GM18858 (cell line): ENCODE data around the gene SLCO2B1.

Experiments
- ATAC-seq: cut with Tn5 transposase; IDR thresholded peaks from one replicate; pipeline ENCODE4 v1.9.1; 2021; ENCODE audit not compliant: unreplicated experiment

SLCO2B1 gene

GRCh38 chr11:75193271-75193670, 42.4 kb downstream of the SLCO2B1 start:
- ATAC-seq = no peak

DNA sequence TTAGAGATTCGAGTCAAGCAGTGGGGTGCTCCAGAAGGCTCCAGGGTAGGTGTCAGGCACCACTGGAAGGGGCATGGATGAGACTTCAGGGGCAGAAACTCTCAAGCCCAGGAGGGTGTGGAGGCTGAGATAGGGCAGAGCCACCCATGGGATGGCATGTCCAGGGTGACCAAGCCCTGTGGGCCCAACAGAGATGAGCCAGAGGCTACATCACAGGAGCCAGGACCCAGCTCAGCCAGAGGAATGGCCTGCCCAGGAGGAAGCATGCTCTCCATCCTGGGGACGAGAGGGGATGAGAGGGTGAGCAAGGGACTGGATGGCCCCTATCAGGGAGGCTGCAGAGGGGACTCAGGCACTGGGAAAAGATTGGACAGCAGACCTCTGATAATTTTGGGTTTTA, 42.8 kb downstream of the SLCO2B1 start:
- no peak for ATAC-seq

DNA sequence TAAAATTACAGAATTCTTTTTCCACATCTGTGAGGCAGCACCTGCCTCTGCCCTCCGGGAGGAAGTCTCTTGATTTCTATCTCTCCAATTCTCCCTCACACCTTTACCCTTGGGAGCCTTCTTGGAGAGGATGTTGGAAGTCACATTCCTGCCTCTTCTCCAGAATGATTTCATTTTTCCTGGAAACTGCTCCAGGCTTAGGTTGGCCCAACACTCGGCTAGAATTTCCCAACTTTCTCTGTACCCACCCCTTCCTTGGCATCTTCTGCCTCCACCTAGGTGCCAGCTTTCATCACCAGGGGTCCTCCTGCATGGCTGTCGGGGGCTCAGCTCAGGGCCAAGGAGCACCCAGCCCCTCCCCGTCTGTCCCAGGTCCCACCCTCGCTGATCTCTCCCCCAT, 43.2 kb downstream of the SLCO2B1 start:
- no peak for ATAC-seq

GRCh38 chr11:75195167-75195962, 44.5 kb downstream of the SLCO2B1 start:
- no peak for ATAC-seq

DNA sequence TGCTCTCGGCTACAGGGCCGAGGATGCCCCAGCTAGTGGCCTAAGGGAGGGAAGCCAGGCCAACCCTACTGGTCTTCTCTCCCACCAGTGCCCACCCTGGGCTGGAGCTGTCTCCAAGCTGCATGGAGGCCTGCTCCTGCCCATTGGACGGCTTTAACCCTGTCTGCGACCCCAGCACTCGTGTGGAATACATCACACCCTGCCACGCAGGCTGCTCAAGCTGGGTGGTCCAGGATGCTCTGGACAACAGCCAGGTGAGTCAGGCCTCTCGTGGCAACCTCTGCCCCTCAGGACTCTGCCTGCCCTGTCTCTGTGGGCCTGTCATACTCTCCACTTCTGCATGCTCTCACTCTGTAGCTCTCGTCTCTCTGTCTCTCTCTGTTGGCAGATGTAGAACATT, 45.5 kb downstream of the SLCO2B1 start:
- ATAC-seq = no peak

DNA sequence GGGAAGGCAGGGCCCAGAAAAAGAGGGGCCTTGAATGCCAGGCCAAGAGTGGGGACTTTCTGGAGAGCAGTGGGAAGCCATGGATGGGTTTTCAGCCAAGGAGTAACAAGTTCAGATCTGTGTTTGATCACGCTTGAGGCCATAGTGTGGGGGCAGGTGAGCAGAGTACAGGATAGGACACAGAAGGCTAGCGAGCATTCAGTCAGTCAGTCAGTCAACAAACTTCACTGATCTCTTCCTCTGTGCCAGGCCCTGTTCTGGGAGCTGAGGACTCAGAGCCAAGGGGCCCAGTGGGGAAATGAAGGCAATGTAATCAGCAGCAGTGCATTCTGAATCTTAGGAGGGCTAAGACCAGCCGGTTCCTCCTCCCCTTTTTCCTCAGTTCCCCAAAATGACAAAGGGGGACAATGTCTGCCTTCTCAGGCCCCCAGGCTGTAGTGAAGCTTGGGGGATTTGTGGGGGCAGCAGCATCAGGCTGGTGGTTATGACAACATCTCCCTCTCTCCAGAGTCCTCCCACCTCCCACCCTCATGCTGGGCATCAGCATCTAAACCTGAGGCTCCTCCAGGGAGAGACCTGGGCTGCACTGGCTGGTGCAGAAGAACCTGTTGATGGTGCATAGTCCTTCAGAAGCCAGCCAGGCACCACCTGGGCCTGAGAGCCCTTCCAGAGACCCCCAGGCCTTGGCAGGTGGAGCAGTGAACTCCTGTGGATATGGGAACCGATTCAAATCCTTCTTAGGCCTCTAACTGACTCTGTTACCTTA, 46.8 kb downstream of the SLCO2B1 start:
- ATAC-seq = no peak

DNA sequence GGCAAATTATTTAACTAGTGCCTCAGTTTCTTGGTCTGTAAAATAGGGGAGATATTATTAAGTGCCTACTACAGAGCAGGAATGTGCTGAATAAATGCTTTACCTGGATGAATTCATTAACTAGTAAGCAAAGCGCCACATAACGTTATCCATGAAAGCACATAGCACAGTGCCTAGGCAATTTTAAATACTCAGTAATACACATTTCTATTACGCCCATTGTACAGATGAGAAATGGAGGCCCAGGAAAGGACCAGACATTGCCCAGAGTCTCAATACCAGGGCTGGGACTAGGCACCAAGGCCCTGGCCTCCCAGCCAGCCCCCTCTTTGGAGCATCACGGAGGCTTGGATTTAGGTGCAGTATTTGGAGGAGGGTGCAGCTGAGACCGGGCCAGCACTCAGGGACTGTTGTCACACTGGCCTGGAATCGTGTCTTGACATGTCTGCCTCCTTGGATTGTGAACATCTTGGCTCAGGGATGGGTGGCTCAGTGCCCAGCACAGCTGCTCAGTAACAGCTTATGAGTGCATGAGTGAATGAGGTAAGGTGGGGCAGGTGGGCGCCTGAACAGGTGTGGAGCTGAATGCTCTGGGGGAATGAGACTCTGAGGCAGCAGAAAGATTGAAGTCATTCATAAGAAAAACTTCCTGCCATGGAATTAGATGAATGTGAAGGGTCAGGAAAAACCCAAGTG, 47.5 kb downstream of the SLCO2B1 start:
- ATAC-seq = no peak

DNA sequence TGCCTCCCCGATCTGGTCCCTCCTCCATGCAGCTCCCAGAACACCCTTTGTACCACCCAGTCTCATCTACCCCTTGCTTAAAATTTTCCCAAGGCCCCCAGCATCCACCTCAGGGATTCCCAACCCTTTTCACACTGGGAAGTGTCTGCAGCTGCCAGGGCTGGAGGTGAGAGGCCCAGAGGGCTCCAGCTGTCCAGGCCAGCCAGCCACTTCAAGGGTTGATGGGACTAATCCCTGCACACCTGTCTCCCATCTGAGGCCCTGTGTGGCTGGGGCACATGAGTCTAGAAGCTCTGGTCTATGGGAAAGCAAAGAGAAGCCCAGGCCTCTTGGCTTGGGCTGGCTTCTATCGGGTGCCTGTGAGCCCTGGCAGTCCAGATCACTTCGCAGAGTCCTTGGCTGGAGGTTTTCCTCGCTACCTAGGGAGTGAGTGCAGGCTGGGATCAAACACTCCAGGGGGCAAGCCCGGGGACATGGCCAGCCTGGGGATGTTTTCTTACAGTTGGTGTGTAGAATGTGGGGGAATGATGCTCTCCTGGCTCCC, 48.6 kb downstream of the SLCO2B1 start:
- no peak for ATAC-seq

DNA sequence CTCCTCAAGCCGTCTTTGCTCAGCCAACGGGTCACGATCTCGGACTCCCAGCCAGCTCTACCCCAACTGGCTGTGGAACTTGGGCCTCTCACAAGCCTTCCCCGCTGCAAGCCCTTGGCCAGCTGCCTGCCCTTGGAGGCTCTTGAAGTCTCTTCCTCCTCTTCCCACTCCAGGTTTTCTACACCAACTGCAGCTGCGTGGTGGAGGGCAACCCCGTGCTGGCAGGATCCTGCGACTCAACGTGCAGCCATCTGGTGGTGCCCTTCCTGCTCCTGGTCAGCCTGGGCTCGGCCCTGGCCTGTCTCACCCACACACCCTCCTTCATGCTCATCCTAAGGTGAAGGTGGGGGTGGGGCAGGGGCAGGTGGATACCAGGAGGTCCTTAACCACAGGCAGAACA, 49.1 kb downstream of the SLCO2B1 start:
- no peak for ATAC-seq

- ATAC-seq = no peak
These were observed 49.6 kb downstream of the SLCO2B1 start for GRCh38 chr11:75200531-75200930.

- no peak for ATAC-seq
These were observed 50.9 kb downstream of the SLCO2B1 start for GRCh38 chr11:75201771-75202170.

DNA sequence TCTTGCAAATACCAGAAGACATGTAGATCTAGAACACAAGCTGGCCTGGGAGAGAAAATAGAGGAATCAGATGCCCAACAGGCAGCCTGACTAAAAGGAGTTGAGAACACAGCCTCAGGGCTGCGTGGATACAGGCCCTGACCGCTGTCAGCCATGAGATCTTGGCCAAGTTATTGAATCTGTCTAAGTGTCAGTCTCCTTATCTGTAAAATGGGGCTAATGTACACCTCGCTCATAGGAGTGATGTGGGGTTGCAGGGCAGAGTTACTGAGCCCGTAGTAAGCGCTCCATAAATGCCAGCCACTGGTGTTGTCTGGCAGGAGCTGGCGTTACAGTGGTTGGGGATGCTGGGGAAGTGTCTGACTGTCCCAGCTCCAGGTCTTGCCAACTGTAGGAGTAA, 51.3 kb downstream of the SLCO2B1 start:
- ATAC-seq = no peak

- ATAC-seq = no peak
These were observed 52.2 kb downstream of the SLCO2B1 start for GRCh38 chr11:75203138-75203537.

- ATAC-seq = no peak
These were observed 52.7 kb downstream of the SLCO2B1 start for GRCh38 chr11:75203641-75204011.

- no peak for ATAC-seq
These were observed 53.2 kb downstream of the SLCO2B1 start for GRCh38 chr11:75204012-75204674.

GRCh38 chr11:75204685-75205563, 54.0 kb downstream of the SLCO2B1 start:
- no peak for ATAC-seq

- ATAC-seq = no peak
These were observed 54.7 kb downstream of the SLCO2B1 start for GRCh38 chr11:75205564-75206020.

GRCh38 chr11:75208446-75208845, 57.5 kb downstream of the SLCO2B1 start:
- ATAC-seq = no peak

- no peak for ATAC-seq
These were observed 61.5 kb downstream of the SLCO2B1 start for GRCh38 chr11:75212411-75212810.

DNA sequence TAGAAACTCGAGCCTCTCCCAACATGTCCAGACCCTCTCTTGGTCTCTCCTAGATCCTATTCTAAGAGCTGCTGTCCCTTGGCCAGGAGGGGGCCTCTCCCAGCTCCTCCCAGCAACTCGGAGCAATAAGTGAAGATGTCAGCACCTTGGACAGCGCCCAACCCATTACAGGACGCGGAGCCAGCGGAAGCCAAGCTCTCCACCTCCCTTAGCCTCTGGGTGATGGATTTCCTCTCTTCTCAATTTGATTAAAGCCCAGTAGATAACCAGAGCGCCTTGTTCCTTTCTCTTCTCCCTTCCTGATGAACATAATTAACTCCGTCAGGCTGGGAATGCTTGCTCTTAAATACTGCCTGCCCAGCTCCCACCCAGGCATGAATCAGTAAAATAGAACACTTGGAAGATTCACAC, 63.5 kb downstream of the SLCO2B1 start:
- no peak for ATAC-seq
